Glutamatergic neuron (in vitro differentiated cells): ENCODE results near the gene EPB41L5. TPM values are rescaled to one million over a fixed set of nuclear protein-coding genes. Genes with fewer than 3 reads are reported as not detected.
"Not testable (repeated sequence)": the region's sequence is repeated elsewhere in the genome, so short reads cannot be mapped to it uniquely, and the experiment has no call there.

Experiments used
- DNase-seq: peaks from one replicate; pipeline ENCODE4 v3.0.0; 2022
- H3K27ac Mint-ChIP-seq: one replicate; pipeline ENCODE4 v1.8.0; 2020; ENCODE audit warnings: mild to moderate bottlenecking, mixed read lengths, inconsistent platforms; ENCODE audit not compliant: unreplicated experiment
- H3K27me3 Mint-ChIP-seq: one replicate; pipeline ENCODE4 v1.8.0; 2020; ENCODE audit warnings: mild to moderate bottlenecking, moderate library complexity, mixed read lengths, inconsistent platforms; ENCODE audit not compliant: unreplicated experiment
- H3K36me3 Mint-ChIP-seq: one replicate; pipeline ENCODE4 v1.8.0; 2020; ENCODE audit warnings: mild to moderate bottlenecking, mixed read lengths, inconsistent platforms; ENCODE audit not compliant: unreplicated experiment
- H3K4me1 Mint-ChIP-seq: one replicate; pipeline ENCODE4 v1.8.0; 2020; ENCODE audit warnings: mild to moderate bottlenecking, low read depth, mixed read lengths, inconsistent platforms; ENCODE audit not compliant: unreplicated experiment
- H3K4me3 Mint-ChIP-seq: one replicate; pipeline ENCODE4 v1.8.0; 2020; ENCODE audit warnings: mild to moderate bottlenecking, mixed read lengths, inconsistent platforms; ENCODE audit not compliant: unreplicated experiment
- H3K9me3 Mint-ChIP-seq: one replicate; pipeline ENCODE4 v1.8.0; 2020; ENCODE audit warnings: mild to moderate bottlenecking, moderate library complexity, mixed read lengths, inconsistent platforms; ENCODE audit not compliant: unreplicated experiment
- total RNA-seq: library from RNA; stranded (reverse); fragmentation: NEBNext Ultra II Directional; extraction: Animal tissue kit (Norgen Biotek cat#: 25700); gene quantifications from one replicate; pipeline ENCODE4 v1.2.1, GENCODE V29; 2021; ENCODE audit not compliant: unreplicated experiment
- TF ChIP-seq, protein P1 (sequence below): fragments of 200-600 bp; sonication (generic); IDR thresholded peaks from one replicate; pipeline ENCODE4 v1.5.0; 2021; ENCODE audit not compliant: partially characterized antibody, unreplicated experiment

Gene EPB41L5
- total RNA-seq, 1 donor from 2014 or later, result 71.7 TPM

- H3K27me3 Mint-ChIP-seq, result no peaks in the 10 kb centered on the region
- no peaks in the 10 kb centered on the region for H3K9me3 Mint-ChIP-seq
- TF ChIP-seq, protein P1, sequence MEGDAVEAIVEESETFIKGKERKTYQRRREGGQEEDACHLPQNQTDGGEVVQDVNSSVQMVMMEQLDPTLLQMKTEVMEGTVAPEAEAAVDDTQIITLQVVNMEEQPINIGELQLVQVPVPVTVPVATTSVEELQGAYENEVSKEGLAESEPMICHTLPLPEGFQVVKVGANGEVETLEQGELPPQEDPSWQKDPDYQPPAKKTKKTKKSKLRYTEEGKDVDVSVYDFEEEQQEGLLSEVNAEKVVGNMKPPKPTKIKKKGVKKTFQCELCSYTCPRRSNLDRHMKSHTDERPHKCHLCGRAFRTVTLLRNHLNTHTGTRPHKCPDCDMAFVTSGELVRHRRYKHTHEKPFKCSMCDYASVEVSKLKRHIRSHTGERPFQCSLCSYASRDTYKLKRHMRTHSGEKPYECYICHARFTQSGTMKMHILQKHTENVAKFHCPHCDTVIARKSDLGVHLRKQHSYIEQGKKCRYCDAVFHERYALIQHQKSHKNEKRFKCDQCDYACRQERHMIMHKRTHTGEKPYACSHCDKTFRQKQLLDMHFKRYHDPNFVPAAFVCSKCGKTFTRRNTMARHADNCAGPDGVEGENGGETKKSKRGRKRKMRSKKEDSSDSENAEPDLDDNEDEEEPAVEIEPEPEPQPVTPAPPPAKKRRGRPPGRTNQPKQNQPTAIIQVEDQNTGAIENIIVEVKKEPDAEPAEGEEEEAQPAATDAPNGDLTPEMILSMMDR, result no peak
- no peaks in the 10 kb centered on the region for H3K4me1 Mint-ChIP-seq
- no peak overlapping the region for H3K27ac Mint-ChIP-seq
- DNase-seq, result no peak
- H3K36me3 Mint-ChIP-seq, result peaks cover 5% of the 10 kb centered on the region
- no peak overlapping the region for H3K4me3 Mint-ChIP-seq
Observed at GRCh38 chr2:120059483-120059882, 46.6 kb downstream of the EPB41L5 start.

- no peaks in the 10 kb centered on the region for H3K9me3 Mint-ChIP-seq
- peaks cover 5% of the 10 kb centered on the region for H3K36me3 Mint-ChIP-seq
- TF ChIP-seq, protein P1, result no peak
- no peaks in the 10 kb centered on the region for H3K27me3 Mint-ChIP-seq
- H3K4me3 Mint-ChIP-seq, result no peak overlapping the region
- no peak for DNase-seq
- no peaks in the 10 kb centered on the region for H3K4me1 Mint-ChIP-seq
- H3K27ac Mint-ChIP-seq, result no peak overlapping the region
Observed at GRCh38 chr2:120060088-120060623, 47.3 kb downstream of the EPB41L5 start.

- Mint-ChIP-seq H3K27me3 (no peaks in the 10 kb centered on the region), H3K4me3 (no peak overlapping the region), H3K36me3 (peaks cover 9% of the 10 kb centered on the region), H3K4me1 (no peaks in the 10 kb centered on the region), H3K27ac (no peak overlapping the region), H3K9me3 (peaks cover 1% of the 10 kb centered on the region)
- no peak for DNase-seq
- TF ChIP-seq, protein P1, result no peak
Observed at GRCh38 chr2:120064664-120065063, 51.8 kb downstream of the EPB41L5 start.

- Mint-ChIP-seq H3K9me3 (peaks cover 1% of the 10 kb centered on the region), H3K36me3 (peaks cover 9% of the 10 kb centered on the region), H3K27ac (no peak overlapping the region), H3K27me3 (no peaks in the 10 kb centered on the region), H3K4me1 (no peaks in the 10 kb centered on the region), H3K4me3 (no peak overlapping the region)
- TF ChIP-seq, protein P1, result no peak
- no peak for DNase-seq
Observed at GRCh38 chr2:120066800-120067547, 54.1 kb downstream of the EPB41L5 start.

- not testable (repeated sequence) for H3K4me1 Mint-ChIP-seq, H3K9me3 Mint-ChIP-seq, H3K27me3 Mint-ChIP-seq, DNase-seq, H3K27ac Mint-ChIP-seq, H3K4me3 Mint-ChIP-seq, H3K36me3 Mint-ChIP-seq
Observed at GRCh38 chr2:120068040-120068658, 55.3 kb downstream of the EPB41L5 start.
